Neural crest cell (in vitro differentiated cells): Measurements from ENCODE around the gene PGP. TPM values are rescaled to one million over a fixed set of nuclear protein-coding genes. Genes with fewer than 3 reads are reported as not detected.

Experiments
- DNase-seq: peaks from one replicate; pipeline ENCODE4 v3.0.0; 2021; ENCODE audit warnings: low read depth, mixed read lengths, low spot score
- H3K27ac Mint-ChIP-seq: one replicate; pipeline ENCODE4 v1.8.0; 2021; ENCODE audit warnings: mild to moderate bottlenecking, mixed read lengths; ENCODE audit not compliant: unreplicated experiment
- H3K27me3 Mint-ChIP-seq: 2 replicates; pipeline ENCODE4 v1.8.0; 2021; ENCODE audit warnings: low read depth, mild to moderate bottlenecking, mixed read lengths
- H3K36me3 Mint-ChIP-seq: 2 replicates; pipeline ENCODE4 v1.8.0; 2021; ENCODE audit warnings: low read depth, mild to moderate bottlenecking, mixed read lengths
- H3K4me1 Mint-ChIP-seq: 2 replicates; pipeline ENCODE4 v1.8.0; 2021; ENCODE audit warnings: mixed read lengths
- H3K4me3 Mint-ChIP-seq: one replicate; pipeline ENCODE4 v1.8.0; 2021; ENCODE audit warnings: mild to moderate bottlenecking, mixed read lengths
- H3K9me3 Mint-ChIP-seq: 2 replicates; pipeline ENCODE4 v1.8.0; 2021; ENCODE audit warnings: mixed read lengths
- total RNA-seq: library from RNA; stranded (reverse); gene quantifications from 2 replicates; pipeline ENCODE4 v1.2.1, GENCODE V29; 2021
- TF ChIP-seq, protein P1 (sequence below): fragments of 200-600 bp; sonication (generic); conservative IDR thresholded peaks from 2 replicates; pipeline ENCODE4 v1.5.0; 2021; ENCODE audit warnings: antibody characterized with exemption, mild to moderate bottlenecking

Gene PGP
- total RNA-seq, 1 donor from 2014 or later: 50.2 TPM

GRCh38 chr16:2177101-2177500 is 37.5 kb downstream of the PGP start:
- Mint-ChIP-seq H3K4me3 (no peak overlapping the region), H3K9me3 (no peaks in the 10 kb centered on the region), H3K4me1 (no peaks in the 10 kb centered on the region), H3K27ac (no peak overlapping the region), H3K36me3 (peaks cover under 1% of the 10 kb centered on the region), H3K27me3 (no peaks in the 10 kb centered on the region)
- TF ChIP-seq, protein P1, sequence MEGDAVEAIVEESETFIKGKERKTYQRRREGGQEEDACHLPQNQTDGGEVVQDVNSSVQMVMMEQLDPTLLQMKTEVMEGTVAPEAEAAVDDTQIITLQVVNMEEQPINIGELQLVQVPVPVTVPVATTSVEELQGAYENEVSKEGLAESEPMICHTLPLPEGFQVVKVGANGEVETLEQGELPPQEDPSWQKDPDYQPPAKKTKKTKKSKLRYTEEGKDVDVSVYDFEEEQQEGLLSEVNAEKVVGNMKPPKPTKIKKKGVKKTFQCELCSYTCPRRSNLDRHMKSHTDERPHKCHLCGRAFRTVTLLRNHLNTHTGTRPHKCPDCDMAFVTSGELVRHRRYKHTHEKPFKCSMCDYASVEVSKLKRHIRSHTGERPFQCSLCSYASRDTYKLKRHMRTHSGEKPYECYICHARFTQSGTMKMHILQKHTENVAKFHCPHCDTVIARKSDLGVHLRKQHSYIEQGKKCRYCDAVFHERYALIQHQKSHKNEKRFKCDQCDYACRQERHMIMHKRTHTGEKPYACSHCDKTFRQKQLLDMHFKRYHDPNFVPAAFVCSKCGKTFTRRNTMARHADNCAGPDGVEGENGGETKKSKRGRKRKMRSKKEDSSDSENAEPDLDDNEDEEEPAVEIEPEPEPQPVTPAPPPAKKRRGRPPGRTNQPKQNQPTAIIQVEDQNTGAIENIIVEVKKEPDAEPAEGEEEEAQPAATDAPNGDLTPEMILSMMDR: no peak
- DNase-seq: no peak

DNA sequence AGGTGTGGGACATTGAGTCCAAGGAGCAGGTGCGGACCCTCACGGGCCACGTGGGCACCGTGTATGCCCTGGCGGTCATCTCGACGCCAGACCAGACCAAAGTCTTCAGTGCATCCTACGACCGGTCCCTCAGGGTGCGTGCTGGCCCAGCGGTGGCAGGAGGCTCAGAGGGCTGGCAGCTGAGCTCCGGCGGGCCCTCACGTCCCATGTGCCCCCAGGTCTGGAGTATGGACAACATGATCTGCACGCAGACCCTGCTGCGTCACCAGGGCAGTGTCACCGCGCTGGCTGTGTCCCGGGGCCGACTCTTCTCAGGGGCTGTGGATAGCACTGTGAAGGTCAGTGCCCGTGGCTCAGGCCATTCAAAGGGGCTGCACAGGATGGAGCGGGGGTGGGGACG is 38.6 kb downstream of the PGP start:
- H3K27ac Mint-ChIP-seq: peak overlapping the region; percentile 57
- H3K4me1 Mint-ChIP-seq: no peaks in the 10 kb centered on the region
- no peaks in the 10 kb centered on the region for H3K27me3 Mint-ChIP-seq
- DNase-seq: no peak
- no peaks in the 10 kb centered on the region for H3K9me3 Mint-ChIP-seq
- TF ChIP-seq, protein P1: no peak
- no peaks in the 10 kb centered on the region for H3K36me3 Mint-ChIP-seq
- no peak overlapping the region for H3K4me3 Mint-ChIP-seq

DNA sequence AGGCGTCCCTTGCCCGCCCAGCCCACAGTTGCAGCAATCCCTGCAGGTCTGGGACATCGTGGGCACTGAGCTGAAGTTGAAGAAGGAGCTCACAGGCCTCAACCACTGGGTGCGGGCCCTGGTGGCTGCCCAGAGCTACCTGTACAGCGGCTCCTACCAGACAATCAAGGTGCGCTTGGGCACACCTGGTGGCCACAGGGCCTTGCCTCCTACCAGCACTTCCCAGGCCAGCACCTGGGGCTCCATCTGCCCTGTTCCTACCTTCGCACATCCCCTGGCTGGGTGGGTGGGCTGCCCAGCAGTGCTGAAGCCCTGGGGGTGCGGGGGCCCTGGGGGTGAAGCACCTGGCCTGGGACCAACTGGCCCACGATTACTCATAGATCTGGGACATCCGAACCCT is 39.2 kb downstream of the PGP start:
- Mint-ChIP-seq H3K27ac (peak overlapping the region; percentile 57), H3K4me1 (no peaks in the 10 kb centered on the region), H3K9me3 (no peaks in the 10 kb centered on the region), H3K36me3 (no peaks in the 10 kb centered on the region), H3K27me3 (no peaks in the 10 kb centered on the region), H3K4me3 (no peak overlapping the region)
- DNase-seq: no peak
- TF ChIP-seq, protein P1: no peak

DNA sequence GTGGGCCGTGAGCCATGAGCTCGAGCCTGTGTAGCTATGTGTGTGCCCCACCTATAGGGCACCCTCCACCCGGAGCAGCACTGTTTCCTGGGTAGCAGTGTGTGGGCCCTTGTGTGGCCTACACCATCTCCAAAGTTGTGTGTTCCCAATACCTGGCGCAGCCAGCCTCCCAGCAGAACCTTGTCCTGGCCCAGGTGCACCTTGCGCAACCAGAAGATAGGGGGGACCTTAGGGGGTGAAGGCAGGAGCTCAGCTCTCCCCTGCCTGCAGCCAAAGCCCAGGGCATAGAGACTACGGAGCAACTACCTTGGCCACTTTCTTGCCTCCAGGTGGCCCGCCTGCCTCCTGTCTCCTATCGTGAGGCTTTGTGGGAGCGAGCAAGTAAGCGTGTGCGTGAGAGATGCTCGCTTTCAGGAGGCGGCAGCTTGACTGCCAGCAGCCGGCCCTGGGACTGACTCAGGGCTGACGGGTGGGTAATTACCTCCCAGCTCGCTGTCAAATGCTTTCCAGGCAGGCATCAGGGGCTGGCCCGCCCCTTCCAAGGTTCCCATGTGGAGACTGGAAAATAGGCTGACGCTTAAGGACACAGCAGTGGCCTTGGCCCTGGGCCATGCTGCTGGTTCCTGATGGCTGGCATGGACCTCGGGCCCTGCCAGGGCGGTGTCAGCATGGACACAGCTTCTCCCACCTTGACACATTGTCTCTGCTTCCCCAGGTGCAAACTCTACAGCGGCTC is 40.1 kb downstream of the PGP start:
- Mint-ChIP-seq H3K9me3 (no peaks in the 10 kb centered on the region), H3K4me3 (no peak overlapping the region), H3K27ac (no peak overlapping the region), H3K27me3 (no peaks in the 10 kb centered on the region), H3K36me3 (no peaks in the 10 kb centered on the region), H3K4me1 (no peaks in the 10 kb centered on the region)
- TF ChIP-seq, protein P1: no peak
- no peak for DNase-seq

DNA sequence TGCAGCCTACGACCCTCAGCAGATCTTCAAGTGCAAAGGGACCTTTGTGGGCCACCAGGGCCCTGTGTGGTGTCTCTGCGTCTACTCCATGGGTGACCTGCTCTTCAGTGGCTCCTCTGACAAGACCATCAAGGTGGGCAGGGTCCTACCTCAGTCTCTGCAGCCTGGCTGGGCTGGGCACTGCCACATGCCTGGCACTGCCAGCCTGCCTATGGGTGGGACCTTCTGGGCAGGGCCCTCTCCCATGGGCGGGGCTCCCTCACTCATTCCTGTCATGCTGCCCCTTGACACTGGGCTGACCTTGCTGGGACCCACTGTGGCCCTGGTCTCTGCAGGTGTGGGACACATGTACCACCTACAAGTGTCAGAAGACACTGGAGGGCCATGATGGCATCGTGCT is 40.7 kb downstream of the PGP start:
- Mint-ChIP-seq H3K36me3 (no peaks in the 10 kb centered on the region), H3K4me1 (no peaks in the 10 kb centered on the region), H3K27ac (no peak overlapping the region), H3K27me3 (no peaks in the 10 kb centered on the region), H3K4me3 (no peak overlapping the region), H3K9me3 (no peaks in the 10 kb centered on the region)
- DNase-seq: no peak
- TF ChIP-seq, protein P1: no peak
